ENCODE measurements around the gene PTAFR.

DNA sequence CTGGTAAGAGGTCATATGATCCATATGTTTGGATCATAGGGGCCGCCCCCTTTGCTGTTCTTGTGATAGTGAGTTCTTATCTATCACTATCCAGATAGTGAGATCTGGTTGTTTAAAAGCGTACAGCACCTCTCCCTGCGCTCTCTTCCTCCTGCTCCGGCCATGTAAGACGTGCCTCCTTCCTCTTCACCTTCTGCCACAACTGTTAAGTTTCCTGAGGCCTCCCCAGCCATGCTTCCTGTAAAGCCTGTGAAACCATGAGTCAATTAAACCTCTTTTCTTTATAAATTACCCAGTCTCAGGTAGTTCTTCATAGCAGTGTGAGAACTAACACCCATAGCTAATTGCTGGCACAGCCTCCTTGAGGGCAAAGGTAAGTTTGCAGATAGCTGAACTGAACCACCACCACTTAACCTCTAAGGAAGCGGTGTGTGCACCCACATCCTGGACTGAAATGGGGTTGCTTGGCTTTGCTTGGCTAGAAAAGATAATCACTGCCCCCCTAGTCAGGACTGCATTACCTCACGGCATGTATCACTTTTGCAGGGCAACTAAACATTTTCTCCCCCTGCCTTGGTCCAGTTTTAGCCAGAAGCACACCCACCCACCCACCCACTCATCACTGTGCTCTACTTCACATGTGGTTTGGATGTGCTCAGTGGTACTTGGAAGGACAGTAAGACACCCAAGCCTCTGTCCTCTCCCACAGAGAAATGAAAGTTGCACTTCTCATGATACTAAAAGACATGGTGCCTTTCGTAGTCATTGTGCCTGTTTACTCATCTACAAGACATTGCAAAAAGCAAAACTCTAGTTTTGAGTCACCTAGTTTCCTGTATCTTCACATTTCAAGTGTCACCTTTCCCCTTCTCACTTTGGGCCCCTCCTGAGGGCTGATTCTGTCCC, 23.1 kb upstream of the PTAFR start:
- TF ChIP-seq, protein P1, sequence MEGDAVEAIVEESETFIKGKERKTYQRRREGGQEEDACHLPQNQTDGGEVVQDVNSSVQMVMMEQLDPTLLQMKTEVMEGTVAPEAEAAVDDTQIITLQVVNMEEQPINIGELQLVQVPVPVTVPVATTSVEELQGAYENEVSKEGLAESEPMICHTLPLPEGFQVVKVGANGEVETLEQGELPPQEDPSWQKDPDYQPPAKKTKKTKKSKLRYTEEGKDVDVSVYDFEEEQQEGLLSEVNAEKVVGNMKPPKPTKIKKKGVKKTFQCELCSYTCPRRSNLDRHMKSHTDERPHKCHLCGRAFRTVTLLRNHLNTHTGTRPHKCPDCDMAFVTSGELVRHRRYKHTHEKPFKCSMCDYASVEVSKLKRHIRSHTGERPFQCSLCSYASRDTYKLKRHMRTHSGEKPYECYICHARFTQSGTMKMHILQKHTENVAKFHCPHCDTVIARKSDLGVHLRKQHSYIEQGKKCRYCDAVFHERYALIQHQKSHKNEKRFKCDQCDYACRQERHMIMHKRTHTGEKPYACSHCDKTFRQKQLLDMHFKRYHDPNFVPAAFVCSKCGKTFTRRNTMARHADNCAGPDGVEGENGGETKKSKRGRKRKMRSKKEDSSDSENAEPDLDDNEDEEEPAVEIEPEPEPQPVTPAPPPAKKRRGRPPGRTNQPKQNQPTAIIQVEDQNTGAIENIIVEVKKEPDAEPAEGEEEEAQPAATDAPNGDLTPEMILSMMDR (IDR thresholded peaks at IDR 0.05) = peak in 1 of 5 experiments; percentile 13
- no peak for TF ChIP-seq POLR2AphosphoS5 (IDR thresholded peaks at IDR 0.05)
- no peak for TF ChIP-seq POLR2A (IDR thresholded peaks at IDR 0.05)
